ENCODE measurements around the gene RABL6. TPM values are rescaled to one million over a fixed set of nuclear protein-coding genes. Genes with fewer than 3 reads are reported as not detected.

RABL6 gene
- total RNA-seq, 1 experiment from 2014 or later = 64.7 TPM

DNA sequence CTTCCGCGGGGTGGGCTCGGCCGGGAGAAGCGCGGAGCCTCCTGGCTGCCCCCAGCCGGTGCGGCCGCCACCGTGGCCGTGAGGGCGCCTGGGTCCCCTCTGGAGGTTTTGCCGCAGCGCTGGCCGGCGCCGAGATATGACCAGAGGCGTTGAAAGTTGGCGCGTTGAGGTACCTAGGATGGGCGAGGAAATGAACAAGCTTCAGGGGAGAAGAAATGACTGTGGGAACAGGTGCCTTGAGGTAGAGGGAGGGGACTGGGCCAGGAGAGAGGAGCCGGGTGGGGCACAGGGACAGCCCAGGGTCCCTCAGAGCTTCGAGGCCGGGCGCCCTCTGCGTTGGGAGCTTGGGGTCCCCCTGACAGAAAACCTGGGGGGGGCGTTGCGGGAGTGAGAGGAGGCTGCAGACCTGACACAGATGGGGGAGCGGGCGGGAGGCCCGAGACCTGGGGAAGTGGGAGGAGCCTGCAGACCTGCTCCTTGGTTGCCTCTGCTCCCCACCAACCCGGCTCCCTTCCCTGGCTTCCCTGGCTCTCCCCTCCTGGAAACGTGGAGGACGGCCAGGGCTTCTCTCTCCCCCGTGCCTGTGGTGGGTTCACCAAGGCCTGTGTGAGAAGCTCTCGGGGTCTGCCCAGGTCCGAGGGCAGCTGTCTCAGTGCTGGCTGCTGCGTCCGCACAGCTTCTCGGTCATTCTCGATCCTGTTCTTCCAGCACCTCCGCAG, 14.2 kb downstream of the RABL6 start:
- DNase-seq (ENCODE audit: low read depth) = no peak

DNA sequence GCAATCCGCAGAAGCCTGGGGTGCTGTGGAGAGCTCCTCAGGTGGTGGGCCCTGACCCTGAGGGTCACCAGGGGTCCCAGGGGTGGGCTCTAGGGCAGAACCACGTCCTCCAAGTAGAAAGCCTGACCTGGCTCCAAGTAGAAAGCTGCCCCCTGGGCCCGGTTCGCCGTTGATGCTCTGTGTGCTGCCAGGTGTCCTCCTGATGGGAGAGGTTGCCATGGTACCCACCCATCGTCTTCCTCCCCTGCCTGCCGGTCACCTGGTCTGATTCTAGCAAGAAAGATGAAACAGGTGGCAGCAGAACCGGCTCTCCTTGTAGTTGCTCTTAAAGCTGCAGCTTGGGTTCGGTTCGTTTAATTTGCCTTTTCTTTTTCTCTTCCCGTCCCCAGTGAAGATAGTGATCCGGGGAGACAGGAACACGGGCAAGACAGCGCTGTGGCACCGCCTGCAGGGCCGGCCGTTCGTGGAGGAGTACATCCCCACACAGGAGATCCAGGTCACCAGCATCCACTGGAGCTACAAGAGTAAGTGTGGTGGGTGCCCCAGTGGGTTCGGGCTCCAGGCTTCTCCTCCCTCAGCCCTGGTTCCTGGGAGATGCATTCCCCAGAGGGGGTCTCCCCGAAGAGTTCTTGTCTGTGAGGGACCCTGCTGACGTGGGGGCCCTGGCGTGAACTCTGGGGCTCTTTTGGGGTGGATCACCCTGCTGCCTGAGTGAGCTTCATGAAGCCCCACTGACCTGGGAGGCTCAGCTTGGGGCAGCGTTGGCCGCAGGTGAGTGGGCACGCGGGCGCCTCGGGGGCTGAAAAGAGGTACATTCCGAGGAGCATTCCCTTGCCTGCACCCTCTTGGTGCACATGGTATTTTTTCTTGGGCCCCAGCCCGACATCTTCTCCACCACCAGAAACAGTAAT, 15.6 kb downstream of the RABL6 start:
- DNase-seq (ENCODE audit: low read depth) = no peak

DNA sequence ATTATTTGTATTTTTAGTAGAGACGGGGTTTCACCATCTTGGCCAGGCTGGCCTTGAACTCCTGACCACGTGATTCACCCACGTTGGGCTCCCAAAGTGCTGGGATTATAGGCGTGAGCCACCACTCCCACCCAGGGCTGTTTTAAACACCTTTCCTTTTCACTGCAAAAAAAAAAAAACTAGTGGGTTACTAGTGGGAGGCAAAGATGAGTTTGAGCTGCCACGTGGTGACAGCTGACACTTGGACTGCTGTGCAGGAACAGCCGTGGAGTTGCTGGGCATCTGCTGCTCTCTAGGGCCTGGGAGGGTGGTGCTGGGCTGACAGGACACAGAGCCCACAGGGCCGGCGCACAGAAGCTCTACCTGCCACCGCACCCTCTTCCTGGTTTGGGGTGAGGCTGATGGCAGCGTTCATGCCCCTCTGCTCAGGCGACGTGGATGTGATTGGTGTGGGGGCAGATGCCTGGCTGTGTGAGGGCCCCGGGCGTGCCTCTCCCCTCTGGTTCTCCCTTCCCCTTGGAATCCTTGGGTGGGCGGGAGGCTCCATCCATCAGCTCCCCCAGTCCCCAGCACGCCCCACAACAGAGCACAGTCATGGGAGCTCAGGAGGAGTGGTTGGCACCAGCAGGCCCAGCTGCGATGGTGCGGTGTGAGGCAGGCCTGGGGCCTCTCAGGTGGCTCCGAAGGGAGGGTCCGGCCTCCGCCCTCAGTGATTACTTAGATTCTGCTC, 16.9 kb downstream of the RABL6 start:
- DNase-seq (ENCODE audit: low read depth) = no peak

DNA sequence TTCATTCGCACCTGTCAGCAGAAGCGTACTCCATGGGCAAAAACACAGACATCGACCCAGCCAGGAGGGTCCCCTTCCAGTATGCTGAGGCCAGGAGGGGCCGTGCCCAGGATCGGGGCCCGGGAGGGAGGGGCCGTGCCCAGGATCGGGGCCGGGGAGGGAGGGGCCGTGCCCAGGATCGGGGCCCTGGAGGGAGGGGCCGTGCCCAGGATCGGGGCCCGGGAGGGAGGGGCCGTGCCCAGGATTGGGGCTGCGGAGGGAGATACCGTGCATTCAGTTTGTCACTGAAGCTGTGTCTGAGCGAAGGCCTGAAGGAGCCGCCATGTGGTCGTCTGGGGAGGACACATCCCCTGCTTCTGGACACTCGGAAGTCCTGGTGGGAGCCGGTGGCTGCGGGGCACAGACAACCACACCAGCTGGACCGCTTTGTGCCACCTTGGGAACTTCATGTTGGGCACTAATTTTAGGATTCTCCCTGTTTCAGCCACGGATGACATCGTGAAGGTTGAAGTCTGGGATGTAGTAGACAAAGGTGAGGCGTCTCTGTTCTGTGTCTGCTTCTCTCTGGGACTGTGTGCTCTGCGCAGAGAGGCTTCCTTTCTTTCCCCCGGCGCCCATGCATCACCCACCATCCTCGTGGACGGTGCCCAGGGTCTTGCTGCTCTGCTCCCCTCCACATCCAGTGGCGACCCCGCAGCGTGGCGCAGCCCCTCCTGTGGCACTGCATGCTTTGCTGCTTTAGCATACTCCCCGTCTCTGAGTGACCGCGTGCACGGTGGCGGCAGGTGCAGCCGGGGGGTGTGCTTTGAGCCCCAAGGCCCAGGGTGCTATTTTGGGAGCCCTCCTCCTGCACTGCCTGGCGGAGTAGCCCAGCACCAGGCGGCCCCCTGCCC, 17.8 kb downstream of the RABL6 start:
- no peak for DNase-seq (ENCODE audit: low read depth)

DNA sequence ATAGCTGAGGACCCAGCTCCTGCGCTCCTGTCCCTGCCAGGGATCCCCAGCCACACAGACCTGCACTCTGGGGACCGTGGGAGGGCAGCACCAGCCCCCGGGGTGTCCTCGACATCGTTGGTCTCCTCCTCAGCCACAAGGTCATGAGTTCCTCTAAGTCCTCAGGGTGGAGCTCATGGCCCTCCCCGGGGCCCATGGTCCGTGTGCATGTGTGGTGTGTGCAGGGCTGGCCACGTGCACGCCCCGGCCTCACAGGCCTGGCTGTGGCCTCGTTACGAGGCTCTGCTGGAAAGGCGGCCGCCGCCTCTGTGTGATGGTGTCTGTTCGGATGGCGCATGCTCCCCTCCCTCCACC, 18.4 kb downstream of the RABL6 start:
- DNase-seq (ENCODE audit: low read depth) = no peak

DNA sequence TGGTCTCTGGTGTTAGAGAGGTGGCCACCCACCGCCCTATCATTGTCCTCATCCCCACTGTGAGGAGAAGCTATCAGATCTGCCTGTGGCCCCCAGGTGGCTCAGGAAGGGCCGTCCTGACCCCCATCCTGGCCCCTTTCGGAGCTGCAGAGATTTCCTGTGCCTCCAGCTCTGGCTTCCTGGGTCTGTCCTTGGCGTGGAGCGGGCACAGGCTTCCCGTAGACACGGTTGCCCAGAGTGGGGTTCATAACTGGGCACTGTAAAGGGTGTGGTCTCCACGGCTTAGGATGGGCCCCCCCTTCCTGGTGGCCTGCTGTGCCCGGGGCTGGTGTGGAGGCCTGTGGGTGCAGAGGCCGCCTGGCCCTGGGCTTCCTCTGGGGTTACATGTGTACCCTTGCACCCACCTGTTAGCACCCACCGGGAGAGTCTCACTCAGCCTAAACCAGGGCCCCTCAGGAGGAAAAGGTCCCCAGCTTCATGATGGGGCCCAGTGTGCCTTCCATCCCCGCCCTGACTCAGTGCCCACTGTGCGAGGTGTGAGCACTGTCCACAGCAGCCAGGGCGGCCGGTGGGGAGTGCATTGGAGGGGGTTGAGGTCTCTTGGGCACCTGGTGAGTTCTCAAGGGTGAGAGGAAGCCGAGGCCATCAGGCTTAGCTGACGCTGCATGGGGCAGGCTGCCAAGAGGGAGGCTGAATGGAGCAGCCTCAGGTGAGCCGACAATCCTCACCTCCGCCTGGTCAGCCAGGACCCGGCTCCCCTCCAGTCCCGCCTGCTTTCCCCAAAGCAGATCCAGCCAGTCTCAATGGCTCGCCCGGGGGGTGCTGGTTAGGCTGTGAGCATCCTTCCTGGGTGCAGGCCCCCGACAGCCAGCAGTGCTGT, 19.2 kb downstream of the RABL6 start:
- no peak for DNase-seq (ENCODE audit: low read depth)

DNA sequence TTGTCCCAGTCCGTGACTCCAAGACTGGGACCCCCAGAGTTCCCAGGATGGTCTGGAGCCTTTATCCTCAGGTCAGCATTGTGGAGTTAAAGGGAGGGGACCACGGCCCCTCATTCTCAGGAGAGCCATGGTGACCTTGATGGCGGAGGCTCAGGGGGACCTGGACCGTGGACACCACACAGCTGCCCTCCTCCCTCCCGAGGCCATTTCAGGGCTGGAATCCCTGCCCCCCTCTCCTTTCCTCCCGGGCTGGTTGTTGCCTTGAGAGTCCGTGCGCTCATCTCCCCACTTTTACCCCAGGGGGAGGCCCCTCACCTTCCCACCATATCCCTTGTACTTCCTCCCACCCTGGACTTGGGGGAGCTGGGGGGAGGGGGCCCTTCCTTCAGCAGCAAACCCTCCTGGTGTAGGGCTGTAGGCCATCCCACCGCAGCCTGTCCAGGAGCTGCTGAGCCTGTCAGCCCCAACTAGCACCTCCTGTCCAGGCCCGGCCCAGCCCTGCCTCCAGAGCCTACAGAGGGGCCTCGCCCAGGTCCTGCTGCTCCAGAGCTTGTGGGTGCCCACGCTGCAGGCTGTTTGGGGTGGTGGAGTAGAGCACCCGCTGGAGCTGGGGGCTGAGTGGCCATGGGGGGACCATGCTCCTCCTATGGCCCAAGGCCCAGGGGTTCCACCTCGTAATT, 20.2 kb downstream of the RABL6 start:
- DNase-seq (ENCODE audit: low read depth) = no peak

DNA sequence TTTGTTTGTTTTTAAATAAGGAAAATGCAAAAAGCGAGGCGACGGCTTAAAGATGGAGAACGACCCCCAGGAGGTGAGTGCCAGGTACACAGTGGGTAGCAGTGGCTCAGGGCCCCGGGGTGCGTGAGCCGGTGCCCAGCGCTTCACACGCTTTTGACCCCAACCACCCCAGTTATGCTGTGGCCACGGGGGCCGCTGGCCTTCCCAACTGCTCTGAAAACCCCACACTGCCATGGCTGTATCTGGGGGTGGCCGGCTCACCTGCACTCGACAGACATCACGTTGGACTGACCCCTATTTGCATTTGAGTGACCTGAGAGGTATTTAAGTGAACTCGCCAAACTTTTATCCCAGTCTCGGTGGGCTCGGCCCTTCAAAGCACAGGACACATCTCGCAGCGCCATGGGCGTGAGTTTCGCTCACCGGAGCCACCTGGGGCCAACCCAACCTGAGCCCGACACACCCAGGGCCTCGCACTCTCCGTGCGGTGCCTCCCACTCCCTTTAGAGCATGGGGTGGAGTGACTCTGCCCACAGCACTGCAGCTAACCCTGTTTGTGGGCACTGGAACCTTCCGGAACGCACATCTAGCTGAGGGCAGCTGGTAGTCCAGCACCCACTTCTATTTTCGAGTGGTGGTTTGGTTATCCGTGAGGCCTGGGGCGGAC, 20.9 kb downstream of the RABL6 start:
- DNase-seq (ENCODE audit: low read depth) = no peak

DNA sequence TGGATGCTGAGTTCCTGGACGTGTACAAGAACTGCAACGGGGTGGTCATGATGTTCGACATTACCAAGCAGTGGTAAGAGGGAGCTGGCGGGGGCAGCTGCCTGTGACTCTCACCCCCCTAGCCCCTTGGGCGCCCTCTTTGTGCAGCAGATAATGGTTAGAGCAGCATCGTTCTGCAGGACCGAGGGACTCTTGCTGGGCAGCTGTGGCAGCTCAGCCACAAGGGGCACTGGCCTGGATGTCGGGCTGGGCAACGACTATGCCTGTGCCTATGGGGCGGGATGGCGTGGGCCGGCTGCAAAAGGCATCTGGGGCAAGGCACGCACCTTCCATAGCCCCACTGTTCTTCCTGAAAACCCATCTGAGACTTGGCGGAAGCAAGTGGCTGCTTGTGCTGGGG, 21.7 kb downstream of the RABL6 start:
- peak; percentile 6 for DNase-seq (ENCODE audit: low read depth)

DNA sequence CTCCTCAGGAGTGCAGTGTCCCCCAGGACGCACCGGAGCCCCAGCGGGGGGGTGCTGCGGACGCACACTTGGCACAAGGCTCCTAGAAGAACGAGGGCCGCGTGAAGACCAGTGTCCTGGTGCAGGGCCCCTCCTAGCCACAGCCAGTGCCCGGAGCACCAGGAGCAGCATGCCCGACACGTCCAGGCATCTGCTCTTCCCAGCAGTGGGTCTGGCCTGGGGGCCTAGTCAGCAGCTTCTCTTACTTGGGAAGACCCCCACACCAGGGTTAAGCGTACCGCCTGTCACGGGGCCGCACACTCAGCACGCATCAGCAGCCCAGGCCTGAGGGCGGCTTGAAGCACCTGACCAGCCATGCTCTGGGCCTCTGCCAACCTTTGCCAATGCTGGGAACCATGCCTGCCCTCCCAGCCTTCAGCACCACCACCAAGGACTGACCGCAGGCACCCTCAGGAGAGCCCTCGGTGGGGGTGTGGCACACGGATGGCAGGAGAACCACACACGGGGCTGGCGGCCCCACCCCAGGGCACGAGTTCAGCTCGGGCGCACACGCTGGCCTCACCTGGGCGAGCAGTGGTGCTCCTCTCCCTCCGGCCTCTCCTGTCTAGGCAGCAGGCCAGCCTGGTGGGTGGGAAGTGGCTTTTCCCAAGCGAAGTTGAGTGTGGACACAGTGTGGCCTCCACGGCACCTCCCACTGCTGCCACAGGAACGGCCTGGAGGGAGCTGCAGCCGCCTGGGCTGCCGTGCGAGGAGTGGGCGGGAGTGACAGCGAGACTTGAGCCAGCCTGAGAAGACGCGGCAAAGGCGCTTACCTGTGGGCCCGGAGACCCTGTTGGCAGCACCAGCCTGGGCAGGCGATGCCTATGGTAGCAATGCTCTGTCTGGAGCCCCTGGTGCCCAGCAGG, 22.5 kb downstream of the RABL6 start:
- peak; percentile 10 for DNase-seq (ENCODE audit: low read depth)

DNA sequence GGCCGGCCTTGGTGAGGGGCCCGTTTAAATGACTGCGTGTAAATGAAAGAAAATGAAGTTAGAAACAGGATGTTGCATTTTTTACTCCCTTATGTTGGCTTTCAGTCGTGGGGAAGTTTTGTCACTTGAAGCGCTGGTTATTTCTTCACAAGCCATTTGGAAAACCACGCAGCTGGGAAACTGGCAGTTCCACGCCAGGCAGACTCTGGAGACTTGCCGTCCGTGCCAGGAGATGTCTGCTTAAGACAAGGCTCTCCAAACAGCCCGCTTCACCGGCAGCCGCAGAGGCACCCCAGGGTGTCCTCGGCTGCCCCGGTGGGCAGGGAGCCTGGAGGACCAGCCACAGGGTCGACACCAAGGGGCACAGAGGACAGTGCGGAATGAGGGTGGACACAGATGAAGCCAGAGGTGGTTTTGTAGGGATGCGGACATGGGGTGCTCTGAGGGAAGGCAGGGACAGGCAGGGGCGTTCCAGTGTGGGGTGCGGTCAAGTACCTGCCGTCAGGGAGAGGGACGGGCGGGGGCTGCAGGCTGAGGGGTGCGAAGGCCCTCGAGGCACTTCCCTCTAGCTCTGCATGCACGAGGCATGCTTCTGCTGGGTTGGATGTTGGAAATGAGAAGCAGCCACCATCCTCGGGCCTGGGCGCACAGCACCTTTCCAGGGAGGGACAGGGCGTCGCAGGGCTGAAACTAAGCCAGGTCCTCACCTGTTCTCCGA, 23.4 kb downstream of the RABL6 start:
- peak; percentile 2 for DNase-seq (ENCODE audit: low read depth)

DNA sequence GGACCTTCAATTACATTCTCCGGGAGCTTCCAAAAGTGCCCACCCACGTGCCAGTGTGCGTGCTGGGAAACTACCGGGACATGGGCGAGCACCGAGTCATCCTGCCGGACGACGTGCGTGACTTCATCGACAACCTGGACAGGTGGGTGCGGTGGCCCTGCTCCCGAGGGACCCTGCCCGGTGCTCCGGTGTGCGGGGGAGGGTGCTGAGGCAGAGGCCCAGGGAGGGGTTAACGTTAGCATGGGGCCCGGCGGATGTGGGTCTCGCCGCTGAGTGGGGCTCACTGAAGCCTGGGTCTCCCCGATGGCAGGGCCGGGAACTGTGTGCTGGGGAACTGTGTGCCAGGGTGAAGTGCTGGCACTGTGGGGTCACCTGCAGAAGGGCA, 24.0 kb downstream of the RABL6 start:
- peak; percentile 7 for DNase-seq (ENCODE audit: low read depth)

DNA sequence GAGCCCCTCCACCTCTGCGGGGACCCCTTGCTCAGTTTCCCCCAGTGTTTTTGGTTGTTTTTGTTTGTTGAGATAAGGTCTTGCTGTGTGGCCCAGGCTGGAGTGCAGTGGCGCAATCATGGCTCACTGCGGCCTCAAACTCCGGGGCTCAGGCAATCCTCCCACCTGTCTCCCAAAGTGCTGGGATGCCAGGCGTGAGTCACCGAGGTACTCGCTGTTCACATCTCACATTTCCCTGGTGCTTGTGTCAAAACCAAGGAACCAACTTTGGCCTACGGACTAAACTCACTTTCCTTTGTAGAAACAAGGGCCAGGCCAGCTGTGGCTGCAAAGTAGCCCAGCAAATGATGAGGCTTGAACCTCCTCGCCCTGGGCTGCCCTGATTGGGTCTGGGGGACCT, 24.8 kb downstream of the RABL6 start:
- DNase-seq (ENCODE audit: low read depth) = peak; percentile 7

DNA sequence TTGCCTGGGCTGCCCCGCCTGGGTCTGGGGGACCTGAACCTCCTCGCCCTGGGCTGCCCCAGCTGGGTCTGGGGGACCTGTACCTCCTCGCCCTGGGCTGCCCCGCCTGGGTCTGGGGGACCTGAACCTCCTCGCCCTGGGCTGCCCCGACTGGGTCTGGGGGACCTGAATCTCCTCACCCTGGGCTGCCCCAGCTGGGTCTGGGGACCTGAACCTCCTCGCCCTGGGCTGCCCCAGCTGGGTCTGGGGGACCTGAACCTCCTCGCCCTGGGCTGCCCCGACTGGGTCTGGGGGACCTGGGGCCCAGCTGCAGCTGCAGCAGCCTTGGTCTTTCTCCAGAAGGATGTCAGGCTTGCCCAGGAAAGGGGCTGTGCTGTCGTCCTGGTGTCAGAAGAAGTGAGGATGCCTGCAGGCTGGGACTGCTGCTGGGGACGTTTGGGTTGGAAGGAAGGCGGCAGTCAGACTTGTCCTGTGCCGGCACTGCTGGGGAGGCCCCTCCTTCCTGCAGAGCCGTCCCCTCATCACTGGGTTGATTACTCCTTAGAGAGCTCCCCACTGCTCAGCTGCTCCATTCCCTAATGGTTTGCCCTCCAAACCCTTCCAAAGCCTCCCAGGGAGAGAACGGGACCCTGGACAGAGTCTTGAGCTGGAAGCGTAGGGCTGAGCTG, 25.8 kb downstream of the RABL6 start:
- peak; percentile 4 for DNase-seq (ENCODE audit: low read depth)

DNA sequence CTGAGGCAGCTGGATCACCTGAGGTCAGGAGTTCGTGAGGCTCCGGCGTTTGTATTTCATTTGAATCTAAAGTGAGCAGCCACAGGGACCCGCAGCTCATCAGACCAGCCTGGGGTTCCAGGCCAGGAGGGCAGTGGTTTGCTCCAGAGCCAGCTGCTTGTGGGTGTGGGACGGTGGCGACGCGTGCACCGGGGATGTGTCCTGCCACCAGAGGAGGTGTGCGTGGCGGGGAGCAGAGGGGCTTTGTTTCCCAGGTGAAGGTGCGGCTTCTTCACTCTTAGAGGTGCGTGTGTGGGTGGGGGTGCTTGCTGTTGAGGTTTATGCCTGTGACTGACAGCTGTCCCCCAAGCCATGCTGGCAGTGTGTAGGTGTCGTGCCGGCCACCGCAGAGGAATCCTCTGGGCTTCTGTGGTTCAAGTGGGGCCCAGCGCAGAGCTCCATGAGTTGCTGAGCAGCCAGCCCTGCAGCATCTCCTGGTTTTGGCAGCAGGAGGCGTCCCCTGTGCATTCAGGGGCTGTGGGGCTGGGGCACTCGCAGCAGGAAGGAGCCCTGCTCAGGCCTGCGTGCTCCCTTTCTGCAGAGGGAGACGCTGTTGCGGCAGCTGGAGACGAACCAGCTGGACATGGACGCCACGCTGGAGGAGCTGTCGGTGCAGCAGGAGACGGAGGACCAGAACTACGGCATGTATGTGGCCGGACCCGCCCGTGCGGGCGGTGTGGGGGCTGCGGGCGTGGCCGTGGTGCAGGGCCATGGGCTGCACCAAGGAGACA, 27.6 kb downstream of the RABL6 start:
- peak; percentile 11 for DNase-seq (ENCODE audit: low read depth)

Measured in Daoy (cell line).